Nephron progenitor cell (in vitro differentiated cells): ENCODE measurements around the gene MS4A10.
A peak's percentile ranks its signal among the peaks of the same experiment; 100 is the strongest.

Source experiments
- DNase-seq: peaks from one replicate; pipeline ENCODE4 v3.0.0; 2021
- H3K27ac Mint-ChIP-seq: 2 replicates; pipeline ENCODE4 v1.8.0; 2021; ENCODE audit warnings: mild to moderate bottlenecking, moderate library complexity, mixed read lengths
- H3K27me3 Mint-ChIP-seq: 2 replicates; pipeline ENCODE4 v1.8.0; 2021; ENCODE audit warnings: mild to moderate bottlenecking, low read depth, mixed read lengths; ENCODE audit not compliant: poor library complexity
- H3K36me3 Mint-ChIP-seq: 2 replicates; pipeline ENCODE4 v1.8.0; 2021; ENCODE audit warnings: low read depth, mixed read lengths
- H3K4me1 Mint-ChIP-seq: 2 replicates; pipeline ENCODE4 v1.8.0; 2021; ENCODE audit warnings: mixed read lengths
- H3K4me3 Mint-ChIP-seq: 2 replicates; pipeline ENCODE4 v1.8.0; 2021; ENCODE audit warnings: mild to moderate bottlenecking, moderate library complexity, mixed read lengths
- H3K9me3 Mint-ChIP-seq: 2 replicates; pipeline ENCODE4 v1.8.0; 2021; ENCODE audit warnings: mild to moderate bottlenecking, moderate library complexity, mixed read lengths
- TF ChIP-seq, protein P1 (sequence below): fragments of 200-600 bp; sonication (generic); IDR thresholded peaks from 2 replicates; pipeline ENCODE4 v1.5.0; 2021; ENCODE audit warnings: antibody characterized with exemption

The MS4A10 gene

DNA sequence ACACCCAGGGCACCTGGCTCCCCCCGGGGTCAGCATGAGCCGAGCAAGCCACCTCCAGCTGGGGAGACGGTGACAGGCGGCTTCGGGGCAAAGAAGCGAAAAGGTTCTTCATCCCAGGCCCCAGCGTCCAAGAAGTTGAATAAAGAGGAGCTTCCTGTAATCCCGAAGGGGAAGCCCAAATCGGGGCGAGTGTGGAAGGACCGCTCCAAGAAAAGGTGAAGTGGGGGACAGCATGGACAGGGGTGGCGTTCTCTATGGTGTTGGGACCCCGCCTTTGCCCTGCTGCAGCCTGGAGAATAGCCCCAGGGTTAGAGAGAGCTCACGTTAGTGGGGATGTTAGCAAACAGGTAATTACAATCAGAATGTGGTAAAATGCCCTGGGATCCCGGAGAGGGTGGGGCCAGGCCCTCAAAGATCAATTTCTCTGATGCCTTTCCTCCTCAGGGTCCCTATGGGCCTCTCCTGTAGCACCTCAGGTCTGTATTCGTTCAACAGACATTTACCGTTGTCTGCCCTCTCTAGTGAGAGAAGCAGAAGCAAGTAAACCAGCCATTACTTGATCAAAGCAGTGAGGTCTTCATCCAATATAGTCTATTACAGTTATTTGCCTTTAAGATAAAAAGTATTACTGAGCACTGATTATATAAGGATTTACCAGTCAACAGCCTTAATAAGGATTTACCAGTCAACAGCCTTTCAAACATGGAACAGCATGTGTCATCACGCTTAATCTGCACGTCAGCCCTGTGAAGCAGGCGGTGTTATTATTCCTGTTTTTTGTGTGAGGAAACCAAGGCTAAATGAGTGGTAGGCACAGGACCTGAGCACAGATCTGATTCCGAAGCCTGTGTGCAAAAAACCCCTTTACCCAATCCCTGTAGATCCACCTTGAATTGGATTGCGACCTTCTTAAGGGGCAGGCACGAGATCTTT is 57.8 kb downstream of the MS4A10 start:
- peak overlapping the region; percentile 91 for H3K4me3 Mint-ChIP-seq
- TF ChIP-seq, protein P1, sequence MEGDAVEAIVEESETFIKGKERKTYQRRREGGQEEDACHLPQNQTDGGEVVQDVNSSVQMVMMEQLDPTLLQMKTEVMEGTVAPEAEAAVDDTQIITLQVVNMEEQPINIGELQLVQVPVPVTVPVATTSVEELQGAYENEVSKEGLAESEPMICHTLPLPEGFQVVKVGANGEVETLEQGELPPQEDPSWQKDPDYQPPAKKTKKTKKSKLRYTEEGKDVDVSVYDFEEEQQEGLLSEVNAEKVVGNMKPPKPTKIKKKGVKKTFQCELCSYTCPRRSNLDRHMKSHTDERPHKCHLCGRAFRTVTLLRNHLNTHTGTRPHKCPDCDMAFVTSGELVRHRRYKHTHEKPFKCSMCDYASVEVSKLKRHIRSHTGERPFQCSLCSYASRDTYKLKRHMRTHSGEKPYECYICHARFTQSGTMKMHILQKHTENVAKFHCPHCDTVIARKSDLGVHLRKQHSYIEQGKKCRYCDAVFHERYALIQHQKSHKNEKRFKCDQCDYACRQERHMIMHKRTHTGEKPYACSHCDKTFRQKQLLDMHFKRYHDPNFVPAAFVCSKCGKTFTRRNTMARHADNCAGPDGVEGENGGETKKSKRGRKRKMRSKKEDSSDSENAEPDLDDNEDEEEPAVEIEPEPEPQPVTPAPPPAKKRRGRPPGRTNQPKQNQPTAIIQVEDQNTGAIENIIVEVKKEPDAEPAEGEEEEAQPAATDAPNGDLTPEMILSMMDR = no peak
- DNase-seq = no peak
- H3K27me3 Mint-ChIP-seq = peaks cover 3% of the 10 kb centered on the region
- peaks cover 67% of the 10 kb centered on the region for H3K4me1 Mint-ChIP-seq
- H3K36me3 Mint-ChIP-seq = peaks cover 4% of the 10 kb centered on the region
- H3K9me3 Mint-ChIP-seq = no peaks in the 10 kb centered on the region
- peak overlapping the region; percentile 33 for H3K27ac Mint-ChIP-seq

DNA sequence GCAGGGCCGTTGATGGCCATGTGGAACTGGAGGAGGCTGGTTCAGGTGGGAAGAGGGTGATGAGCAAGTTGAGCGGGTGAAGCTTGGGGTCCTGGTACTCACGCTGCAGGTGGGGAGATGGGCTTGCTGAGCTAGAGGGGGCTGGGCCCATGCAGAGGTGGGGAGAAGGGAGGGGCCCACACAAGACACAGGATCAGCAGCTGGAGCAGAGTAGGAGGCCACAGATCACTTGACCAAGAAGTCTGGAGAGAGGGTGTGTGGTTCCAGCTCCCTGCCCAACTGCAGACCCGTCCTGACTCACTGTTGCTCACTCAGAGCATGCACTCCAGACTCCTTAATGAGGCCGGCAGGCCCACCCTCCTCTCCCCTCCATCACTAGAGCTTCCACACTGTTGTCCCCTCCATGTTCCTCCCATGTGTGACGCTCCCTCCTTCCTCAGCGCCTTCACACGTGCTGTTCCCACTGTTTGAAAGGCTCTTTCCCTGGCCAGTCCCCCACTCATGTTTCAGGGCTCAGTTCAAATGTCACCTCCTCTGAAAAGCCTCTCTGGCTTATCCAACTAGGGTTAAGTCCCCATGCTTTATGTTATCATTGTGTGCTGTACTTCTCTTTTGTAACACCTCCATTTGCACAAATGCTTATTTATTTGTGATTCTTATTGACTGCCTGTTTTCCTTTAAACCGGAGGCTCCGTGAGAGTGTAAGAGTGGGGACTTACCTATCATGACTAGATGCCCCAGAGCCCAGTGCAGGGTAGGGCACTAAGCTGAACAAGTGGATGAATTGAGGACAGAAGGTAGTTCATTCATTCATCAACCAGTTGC is 59.1 kb downstream of the MS4A10 start:
- no peak for DNase-seq
- TF ChIP-seq, protein P1 = no peak
- peak overlapping the region; percentile 91 for H3K4me3 Mint-ChIP-seq
- H3K27ac Mint-ChIP-seq = no peak overlapping the region
- H3K36me3 Mint-ChIP-seq = peaks cover 4% of the 10 kb centered on the region
- no peaks in the 10 kb centered on the region for H3K27me3 Mint-ChIP-seq
- peaks cover 71% of the 10 kb centered on the region for H3K4me1 Mint-ChIP-seq
- H3K9me3 Mint-ChIP-seq = no peaks in the 10 kb centered on the region

DNA sequence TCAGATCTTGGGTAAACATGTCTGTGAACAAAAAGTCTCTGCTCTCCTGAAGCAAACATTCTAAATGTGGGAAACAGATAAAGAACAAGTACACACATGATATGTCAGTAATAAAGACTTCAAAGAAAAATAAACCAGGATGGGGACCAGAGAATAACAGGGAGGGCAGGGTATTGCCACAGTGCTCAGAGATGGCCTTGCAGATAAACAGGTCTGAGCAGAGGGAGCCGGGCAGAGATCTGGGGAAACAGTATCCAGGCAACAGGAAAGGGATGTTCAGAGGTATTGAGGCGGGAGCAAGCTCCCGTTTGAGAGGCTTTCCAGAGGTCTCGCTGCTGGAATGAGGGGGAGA is 59.7 kb downstream of the MS4A10 start:
- DNase-seq = no peak
- H3K4me1 Mint-ChIP-seq = peaks cover 66% of the 10 kb centered on the region
- no peaks in the 10 kb centered on the region for H3K27me3 Mint-ChIP-seq
- H3K27ac Mint-ChIP-seq = peak overlapping the region; percentile 44
- no peaks in the 10 kb centered on the region for H3K9me3 Mint-ChIP-seq
- TF ChIP-seq, protein P1 = no peak
- peaks cover 4% of the 10 kb centered on the region for H3K36me3 Mint-ChIP-seq
- H3K4me3 Mint-ChIP-seq = peak overlapping the region; percentile 91

DNA sequence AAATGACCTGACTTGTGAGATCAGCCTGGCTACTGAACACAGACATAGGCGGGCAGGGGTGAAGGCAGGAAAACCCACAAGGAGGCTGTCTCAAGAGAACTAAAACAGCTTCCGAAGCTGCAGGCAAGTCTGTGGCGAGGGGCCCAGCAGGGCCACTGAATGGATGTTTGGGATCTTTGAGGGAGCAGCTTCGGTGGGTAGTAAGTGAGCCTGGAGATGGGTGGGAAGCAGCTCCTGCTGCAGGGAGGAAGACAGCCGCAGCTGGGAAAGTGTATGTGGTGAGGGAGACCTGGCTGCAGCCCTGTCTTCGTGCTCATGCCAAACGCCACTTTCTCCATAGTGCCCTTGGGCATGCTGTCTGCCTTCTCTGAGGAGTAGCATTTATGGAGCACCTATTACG is 60.2 kb downstream of the MS4A10 start:
- peaks cover 4% of the 10 kb centered on the region for H3K36me3 Mint-ChIP-seq
- no peaks in the 10 kb centered on the region for H3K9me3 Mint-ChIP-seq
- peak overlapping the region; percentile 44 for H3K27ac Mint-ChIP-seq
- TF ChIP-seq, protein P1 = no peak
- peak overlapping the region; percentile 91 for H3K4me3 Mint-ChIP-seq
- H3K27me3 Mint-ChIP-seq = no peaks in the 10 kb centered on the region
- H3K4me1 Mint-ChIP-seq = peaks cover 63% of the 10 kb centered on the region
- no peak for DNase-seq

- peaks cover 17% of the 10 kb centered on the region for H3K36me3 Mint-ChIP-seq
- peaks cover 3% of the 10 kb centered on the region for H3K27me3 Mint-ChIP-seq
Observed at GRCh38 chr11:60847281-60847680, 62.1 kb downstream of the MS4A10 start.

More at GRCh38 chr11:60847281-60847680, 62.1 kb downstream of the MS4A10 start:
- no peak overlapping the region for H3K4me3 Mint-ChIP-seq
- H3K27ac Mint-ChIP-seq = no peak overlapping the region
- no peaks in the 10 kb centered on the region for H3K9me3 Mint-ChIP-seq
- peaks cover 48% of the 10 kb centered on the region for H3K4me1 Mint-ChIP-seq
- TF ChIP-seq, protein P1 = no peak
- no peak for DNase-seq
